ENCODE measurements around the gene TMEM131L. TPM values are rescaled to one million over a fixed set of nuclear protein-coding genes. Genes with fewer than 3 reads are reported as not detected.
"Not testable (repeated sequence)": the region's sequence is repeated elsewhere in the genome, so short reads cannot be mapped to it uniquely, and the experiment has no call there.

Gene TMEM131L
- 10 to 100 TPM; 83.8 to 92.7 TPM for total RNA-seq
- 84.2 to 155 reads per million in 2 donors for total RNA-seq

GRCh38 chr4:153466081-153466948 is at the start of gene TMEM131L:
TSS of gene TMEM131L (plus strand) at chr4:153466360. CDS start at chr4:153466398, 38 bp downstream.
- H3K36me3 Mint-ChIP-seq (ENCODE audit: low read depth) = peaks cover 5% of the 10 kb centered on the region
- H3K27ac Mint-ChIP-seq = peak within 1 kb of the TSS; percentile 95
- H3K4me1 Mint-ChIP-seq = peaks cover 33% of the 10 kb centered on the region
- DNase-seq (peak; percentile 55 to 78 (median 70)), ATAC-seq (peak; percentile 79)
- no peaks in the 10 kb centered on the region for H3K9me3 ChIP-seq (ENCODE audit: control insufficient read depth, low read length, poor library complexity, severe bottlenecking)
- no peaks in the 10 kb centered on the region for H3K27me3 Mint-ChIP-seq
- H3K4me3 Mint-ChIP-seq = peak within 1 kb of the TSS; percentile 96

- not testable (repeated sequence) for H3K27me3 Mint-ChIP-seq
Observed at GRCh38 chr4:153416456-153416855, 49.7 kb upstream of the TMEM131L start.

GRCh38 chr4:153418121-153418520 is 48.0 kb upstream of the TMEM131L start:
- Mint-ChIP-seq H3K27ac (no peak overlapping the region), H3K4me3 (no peak overlapping the region), H3K36me3 (ENCODE audit: low read depth) (no peaks in the 10 kb centered on the region), H3K27me3 (no peaks in the 10 kb centered on the region), H3K4me1 (peaks cover 11% of the 10 kb centered on the region)
- no peak for ATAC-seq
- no peak for DNase-seq
- H3K9me3 ChIP-seq (ENCODE audit: control insufficient read depth, low read length, poor library complexity, severe bottlenecking) = no peaks in the 10 kb centered on the region

More at GRCh38 chr4:153416456-153416855, 49.7 kb upstream of the TMEM131L start:
- not testable (repeated sequence) for H3K4me3 Mint-ChIP-seq; ATAC-seq; H3K9me3 ChIP-seq (ENCODE audit: control insufficient read depth, low read length, poor library complexity, severe bottlenecking); H3K27ac Mint-ChIP-seq; DNase-seq; H3K36me3 Mint-ChIP-seq (ENCODE audit: low read depth)
- peaks cover 11% of the 10 kb centered on the region for H3K4me1 Mint-ChIP-seq

- ATAC-seq = no peak
- Mint-ChIP-seq H3K36me3 (ENCODE audit: low read depth) (no peaks in the 10 kb centered on the region), H3K4me3 (no peak overlapping the region), H3K27ac (no peak overlapping the region), H3K27me3 (no peaks in the 10 kb centered on the region), H3K4me1 (peaks cover 11% of the 10 kb centered on the region)
- DNase-seq = no peak
- H3K9me3 ChIP-seq (ENCODE audit: control insufficient read depth, low read length, poor library complexity, severe bottlenecking) = no peaks in the 10 kb centered on the region
Observed at GRCh38 chr4:153418558-153418957, 47.6 kb upstream of the TMEM131L start.

GRCh38 chr4:153419029-153419428 is 47.1 kb upstream of the TMEM131L start:
- no peaks in the 10 kb centered on the region for H3K9me3 ChIP-seq (ENCODE audit: control insufficient read depth, low read length, poor library complexity, severe bottlenecking)
- H3K4me1 Mint-ChIP-seq = peaks cover 11% of the 10 kb centered on the region
- no peak overlapping the region for H3K27ac Mint-ChIP-seq
- DNase-seq (no peak), ATAC-seq (no peak)
- H3K36me3 Mint-ChIP-seq (ENCODE audit: low read depth) = no peaks in the 10 kb centered on the region
- H3K27me3 Mint-ChIP-seq = no peaks in the 10 kb centered on the region
- H3K4me3 Mint-ChIP-seq = no peak overlapping the region

- H3K9me3 ChIP-seq (ENCODE audit: control insufficient read depth, low read length, poor library complexity, severe bottlenecking) = no peaks in the 10 kb centered on the region
- Mint-ChIP-seq H3K27ac (no peak overlapping the region), H3K27me3 (no peaks in the 10 kb centered on the region), H3K36me3 (ENCODE audit: low read depth) (no peaks in the 10 kb centered on the region), H3K4me1 (peaks cover 11% of the 10 kb centered on the region), H3K4me3 (no peak overlapping the region)
- DNase-seq = no peak
- ATAC-seq = no peak
Observed at GRCh38 chr4:153419673-153420278, 46.4 kb upstream of the TMEM131L start.

- no peaks in the 10 kb centered on the region for H3K27me3 Mint-ChIP-seq
- peaks cover 11% of the 10 kb centered on the region for H3K4me1 Mint-ChIP-seq
- no peak overlapping the region for H3K4me3 Mint-ChIP-seq
- H3K27ac Mint-ChIP-seq = no peak overlapping the region
- ATAC-seq (no peak), DNase-seq (no peak)
- no peaks in the 10 kb centered on the region for H3K9me3 ChIP-seq (ENCODE audit: control insufficient read depth, low read length, poor library complexity, severe bottlenecking)
- H3K36me3 Mint-ChIP-seq (ENCODE audit: low read depth) = no peaks in the 10 kb centered on the region
Observed at GRCh38 chr4:153420361-153420760, 45.8 kb upstream of the TMEM131L start.

GRCh38 chr4:153421941-153422340 is 44.2 kb upstream of the TMEM131L start:
- H3K9me3 ChIP-seq (ENCODE audit: control insufficient read depth, low read length, poor library complexity, severe bottlenecking) = no peaks in the 10 kb centered on the region
- H3K27ac Mint-ChIP-seq = no peak overlapping the region
- no peak for DNase-seq
- H3K4me3 Mint-ChIP-seq = no peak overlapping the region
- no peak for ATAC-seq
- H3K36me3 Mint-ChIP-seq (ENCODE audit: low read depth) = no peaks in the 10 kb centered on the region
- H3K27me3 Mint-ChIP-seq = no peaks in the 10 kb centered on the region
- peaks cover 13% of the 10 kb centered on the region for H3K4me1 Mint-ChIP-seq

GRCh38 chr4:153426207-153426885 is 39.8 kb upstream of the TMEM131L start:
- no peaks in the 10 kb centered on the region for H3K27me3 Mint-ChIP-seq
- H3K9me3 ChIP-seq (ENCODE audit: control insufficient read depth, low read length, poor library complexity, severe bottlenecking) = no peaks in the 10 kb centered on the region
- no peaks in the 10 kb centered on the region for H3K36me3 Mint-ChIP-seq (ENCODE audit: low read depth)
- peaks cover 20% of the 10 kb centered on the region for H3K4me1 Mint-ChIP-seq
- no peak for DNase-seq
- H3K27ac Mint-ChIP-seq = peak overlapping the region; percentile 51
- no peak overlapping the region for H3K4me3 Mint-ChIP-seq
- peak; percentile 82 for ATAC-seq

- ATAC-seq = no peak
- H3K27ac Mint-ChIP-seq = peak overlapping the region; percentile 51
- peak overlapping the region; percentile 9 for H3K4me3 Mint-ChIP-seq
Observed at GRCh38 chr4:153427363-153428071, 38.6 kb upstream of the TMEM131L start.

GRCh38 chr4:153428941-153429475 is 37.2 kb upstream of the TMEM131L start:
- Mint-ChIP-seq H3K27me3 (no peaks in the 10 kb centered on the region), H3K36me3 (ENCODE audit: low read depth) (no peaks in the 10 kb centered on the region), H3K27ac (peak overlapping the region; percentile 45), H3K4me3 (peak overlapping the region; percentile 57), H3K4me1 (peaks cover 30% of the 10 kb centered on the region)
- no peak for ATAC-seq
- no peaks in the 10 kb centered on the region for H3K9me3 ChIP-seq (ENCODE audit: control insufficient read depth, low read length, poor library complexity, severe bottlenecking)
- DNase-seq = no peak

More at GRCh38 chr4:153427363-153428071, 38.6 kb upstream of the TMEM131L start:
- H3K9me3 ChIP-seq (ENCODE audit: control insufficient read depth, low read length, poor library complexity, severe bottlenecking) = no peaks in the 10 kb centered on the region
- Mint-ChIP-seq H3K4me1 (peaks cover 22% of the 10 kb centered on the region), H3K27me3 (no peaks in the 10 kb centered on the region), H3K36me3 (ENCODE audit: low read depth) (no peaks in the 10 kb centered on the region)
- no peak for DNase-seq

- DNase-seq (peak; percentile 26 to 48 (median 36)), ATAC-seq (peak; percentile 89)
- H3K9me3 ChIP-seq (ENCODE audit: control insufficient read depth, low read length, poor library complexity, severe bottlenecking) = no peaks in the 10 kb centered on the region
- no peaks in the 10 kb centered on the region for H3K36me3 Mint-ChIP-seq (ENCODE audit: low read depth)
- no peaks in the 10 kb centered on the region for H3K27me3 Mint-ChIP-seq
- peak overlapping the region; percentile 96 for H3K4me3 Mint-ChIP-seq
- peak overlapping the region; percentile 98 for H3K27ac Mint-ChIP-seq
- peaks cover 32% of the 10 kb centered on the region for H3K4me1 Mint-ChIP-seq
Observed at GRCh38 chr4:153432965-153433753, 33.0 kb upstream of the TMEM131L start.

All from T-helper 17 cell (primary cell).